DND-41 (cell line): Measurements from ENCODE around the gene GPRC5B.

Source experiments
- ATAC-seq: fragments of 200-7000 bp; cut with Tn5 transposase; 3 replicates; pipeline ENCODE4 v1.9.1; 2021; ENCODE audit warnings: low read depth; ENCODE audit not compliant: insufficient read depth
- DNase-seq: peaks from one replicate; pipeline ENCODE4 v3.0.0-alpha.2; 2020
- H2AFZ ChIP-seq: 2 replicates; pipeline ENCODE4 v1.6.0; 2012; ENCODE audit warnings: low read depth, low read length
- H3K27ac ChIP-seq: 2 replicates; pipeline ENCODE4 v1.5.1; 2012; ENCODE audit warnings: low read length, inconsistent platforms
- H3K27me3 ChIP-seq: fragments of 200-600 bp; sonication (generic); 2 replicates; pipeline ENCODE4 v1.6.0; 2012; ENCODE audit warnings: low read length, mild to moderate bottlenecking, inconsistent platforms; ENCODE audit not compliant: insufficient read depth, poor library complexity
- H3K36me3 ChIP-seq: 2 replicates; pipeline ENCODE4 v1.5.1; 2012; ENCODE audit warnings: low read length, inconsistent platforms; ENCODE audit not compliant: insufficient read depth
- H3K4me1 ChIP-seq: 2 replicates; pipeline ENCODE4 v1.5.1; 2012; ENCODE audit warnings: mild to moderate bottlenecking, low read length; ENCODE audit not compliant: insufficient read depth
- H3K4me2 ChIP-seq: 2 replicates; pipeline ENCODE4 v1.6.0; 2012; ENCODE audit warnings: mild to moderate bottlenecking, moderate library complexity, low read length, inconsistent platforms; ENCODE audit not compliant: insufficient read depth
- H3K4me3 ChIP-seq, 2 experiments: fragments of 200-600 bp in 1 of 2; shearing (Covaris generic) in 1 of 2; 2 replicates each; pipeline ENCODE4 v1.5.1; 2012 to 2016; ENCODE audit warnings: inconsistent platforms in 2 of 2, low read length in 2 of 2, mild to moderate bottlenecking in 2 of 2, low read depth in 1 of 2, moderate library complexity in 1 of 2
- H3K79me2 ChIP-seq: 2 replicates; pipeline ENCODE4 v1.6.0; 2012; ENCODE audit warnings: low read length, inconsistent platforms; ENCODE audit not compliant: insufficient read depth
- H3K9ac ChIP-seq: 2 replicates; pipeline ENCODE4 v1.6.0; 2012; ENCODE audit warnings: low read depth, mild to moderate bottlenecking, inconsistent platforms, low read length, moderate library complexity
- H3K9me3 ChIP-seq: 2 replicates; pipeline ENCODE4 v1.5.1; 2012; ENCODE audit warnings: low read length, moderate library complexity, mild to moderate bottlenecking, inconsistent platforms; ENCODE audit not compliant: insufficient read depth, severe bottlenecking
- H4K20me1 ChIP-seq: 2 replicates; pipeline ENCODE4 v1.6.0; 2012; ENCODE audit warnings: low read length; ENCODE audit not compliant: insufficient read depth
- EZH2 ChIP-seq: IDR thresholded peaks from 3 replicates; pipeline ENCODE4 v1.6.1; 2012; ENCODE audit warnings: borderline replicate concordance, low read depth, mild to moderate bottlenecking, moderate library complexity, low read length, inconsistent platforms; ENCODE audit not compliant: severe bottlenecking
- TF ChIP-seq, protein P1 (sequence below): IDR thresholded peaks from 2 replicates; pipeline ENCODE4 v1.5.1; 2012; ENCODE audit warnings: borderline replicate concordance, low read length, moderate library complexity, mild to moderate bottlenecking; ENCODE audit not compliant: poor library complexity, severe bottlenecking; ENCODE audit errors: extremely low read depth

Gene GPRC5B

DNA sequence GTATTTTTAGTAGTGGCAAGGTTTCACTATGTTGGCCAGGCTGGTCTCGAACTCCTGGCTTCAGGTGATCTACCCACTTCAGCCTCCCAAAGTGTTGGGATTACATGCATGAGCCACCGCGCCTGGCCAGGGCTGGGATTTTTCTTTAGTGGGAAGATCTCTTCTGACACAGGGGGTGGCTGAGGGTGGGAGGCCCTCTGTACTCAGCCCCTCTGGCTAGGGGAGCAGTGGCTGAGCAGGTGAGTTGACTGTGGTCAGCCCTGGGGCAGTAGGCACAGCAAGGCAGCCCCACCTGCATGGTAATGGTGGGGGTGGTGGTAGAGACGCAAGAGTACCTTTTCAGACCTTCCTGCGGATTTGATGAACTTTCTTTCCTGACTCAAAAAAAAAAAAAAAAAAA is 12.3 kb upstream of the GPRC5B start:
- H3K4me3 ChIP-seq = no peak overlapping the region
- no peak for TF ChIP-seq EZH2
- TF ChIP-seq, protein P1, sequence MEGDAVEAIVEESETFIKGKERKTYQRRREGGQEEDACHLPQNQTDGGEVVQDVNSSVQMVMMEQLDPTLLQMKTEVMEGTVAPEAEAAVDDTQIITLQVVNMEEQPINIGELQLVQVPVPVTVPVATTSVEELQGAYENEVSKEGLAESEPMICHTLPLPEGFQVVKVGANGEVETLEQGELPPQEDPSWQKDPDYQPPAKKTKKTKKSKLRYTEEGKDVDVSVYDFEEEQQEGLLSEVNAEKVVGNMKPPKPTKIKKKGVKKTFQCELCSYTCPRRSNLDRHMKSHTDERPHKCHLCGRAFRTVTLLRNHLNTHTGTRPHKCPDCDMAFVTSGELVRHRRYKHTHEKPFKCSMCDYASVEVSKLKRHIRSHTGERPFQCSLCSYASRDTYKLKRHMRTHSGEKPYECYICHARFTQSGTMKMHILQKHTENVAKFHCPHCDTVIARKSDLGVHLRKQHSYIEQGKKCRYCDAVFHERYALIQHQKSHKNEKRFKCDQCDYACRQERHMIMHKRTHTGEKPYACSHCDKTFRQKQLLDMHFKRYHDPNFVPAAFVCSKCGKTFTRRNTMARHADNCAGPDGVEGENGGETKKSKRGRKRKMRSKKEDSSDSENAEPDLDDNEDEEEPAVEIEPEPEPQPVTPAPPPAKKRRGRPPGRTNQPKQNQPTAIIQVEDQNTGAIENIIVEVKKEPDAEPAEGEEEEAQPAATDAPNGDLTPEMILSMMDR = no peak

DNA sequence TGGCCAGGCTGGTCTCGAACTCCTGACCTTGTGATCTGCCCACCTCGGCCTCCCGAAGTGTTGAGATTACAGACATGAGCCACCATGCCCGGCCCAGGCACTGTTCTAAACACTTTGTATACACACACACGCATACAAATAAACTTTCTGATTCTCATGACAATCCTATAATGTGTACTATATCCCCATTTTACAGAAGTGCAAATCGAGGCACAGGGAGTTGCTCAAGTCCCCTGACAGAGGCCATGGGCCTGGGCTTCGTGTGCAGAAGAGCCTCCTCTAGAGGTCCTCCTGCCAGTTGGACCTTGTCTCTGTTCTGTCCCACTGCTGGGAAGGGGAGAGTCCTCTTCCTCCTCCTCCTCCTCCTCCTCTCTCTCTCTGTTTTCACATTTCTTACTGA is 9.9 kb upstream of the GPRC5B start:
- Histone ChIP-seq H3K4me3 (no peak overlapping the region), H2AFZ (no peak overlapping the region), H3K36me3 (no peaks in the 10 kb centered on the region), H3K79me2 (no peaks in the 10 kb centered on the region), H3K4me1 (no peaks in the 10 kb centered on the region), H4K20me1 (no peaks in the 10 kb centered on the region; the same call in 1 of the 2 replicates), H3K27ac (no peak overlapping the region), H3K9ac (no peak overlapping the region), H3K27me3 (no peaks in the 10 kb centered on the region), H3K9me3 (no peaks in the 10 kb centered on the region), H3K4me2 (no peak overlapping the region)
- DNase-seq (no peak), ATAC-seq (no peak)
- TF ChIP-seq, protein P1 = no peak
- TF ChIP-seq EZH2 = no peak

More for the DNA sequence above, 12.3 kb upstream of the GPRC5B start:
- ATAC-seq (no peak), DNase-seq (no peak)
- Histone ChIP-seq H3K9ac (no peak overlapping the region), H3K27me3 (no peaks in the 10 kb centered on the region), H2AFZ (no peak overlapping the region), H3K36me3 (no peaks in the 10 kb centered on the region), H3K9me3 (no peaks in the 10 kb centered on the region), H3K27ac (no peak overlapping the region), H3K79me2 (no peaks in the 10 kb centered on the region), H3K4me1 (no peaks in the 10 kb centered on the region), H3K4me2 (no peak overlapping the region), H4K20me1 (no peaks in the 10 kb centered on the region; the same call in 1 of the 2 replicates)

DNA sequence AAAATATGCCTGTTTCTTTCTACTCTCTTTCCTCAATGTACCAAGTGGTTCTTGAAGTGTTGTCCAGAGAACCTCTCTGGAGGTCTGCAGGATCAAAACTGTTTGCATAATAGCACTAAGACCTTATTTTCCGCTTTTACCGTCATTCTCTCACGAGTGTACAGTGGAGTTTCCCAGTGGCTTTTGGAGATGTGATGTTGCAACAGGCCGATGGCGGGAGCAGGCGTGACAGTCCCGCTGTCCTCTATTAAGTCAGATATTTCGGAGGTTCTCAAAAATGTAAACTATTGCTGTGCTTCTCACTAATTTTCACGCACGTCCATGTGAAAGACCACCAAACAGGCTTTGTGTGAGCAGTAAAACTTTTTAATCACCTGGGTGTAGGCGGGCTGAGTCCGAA is 8.3 kb upstream of the GPRC5B start:
- H3K4me3 ChIP-seq = no peak overlapping the region
- no peak overlapping the region for H3K27ac ChIP-seq
- no peak overlapping the region for H3K4me2 ChIP-seq
- no peaks in the 10 kb centered on the region for H3K79me2 ChIP-seq
- H3K4me1 ChIP-seq = no peaks in the 10 kb centered on the region
- no peak overlapping the region for H3K9ac ChIP-seq
- no peak for TF ChIP-seq EZH2
- TF ChIP-seq, protein P1 = no peak
- H3K27me3 ChIP-seq = no peaks in the 10 kb centered on the region
- H2AFZ ChIP-seq = no peak overlapping the region
- H3K9me3 ChIP-seq = no peaks in the 10 kb centered on the region
- ATAC-seq (no peak), DNase-seq (no peak)
- no peaks in the 10 kb centered on the region for H3K36me3 ChIP-seq
- H4K20me1 ChIP-seq = no peaks in the 10 kb centered on the region

DNA sequence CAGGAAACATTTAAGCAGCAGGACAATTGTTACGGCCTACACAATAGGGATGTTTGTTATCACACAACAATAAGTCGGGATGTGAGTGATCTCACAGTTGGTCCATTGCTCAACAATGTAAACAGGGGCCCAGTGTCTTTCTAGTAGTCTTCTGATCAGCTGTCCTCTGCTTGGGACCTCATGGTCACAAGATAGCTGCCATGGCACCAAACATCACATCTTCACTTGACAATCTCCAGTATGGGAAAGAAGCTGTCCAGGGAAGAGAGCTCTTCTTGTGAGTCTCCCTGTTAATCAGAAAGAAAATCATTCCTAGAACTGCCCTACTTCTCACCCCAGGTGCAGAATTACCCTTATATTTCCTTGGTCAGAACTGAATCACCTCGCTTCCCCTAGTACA is 6.3 kb upstream of the GPRC5B start:
- DNase-seq = no peak
- Histone ChIP-seq H3K36me3 (no peaks in the 10 kb centered on the region), H3K79me2 (no peaks in the 10 kb centered on the region), H3K9ac (no peak overlapping the region), H3K9me3 (no peaks in the 10 kb centered on the region), H3K4me3 (no peak overlapping the region), H3K27ac (no peak overlapping the region), H3K4me2 (no peak overlapping the region), H2AFZ (no peak overlapping the region), H4K20me1 (no peaks in the 10 kb centered on the region), H3K27me3 (no peaks in the 10 kb centered on the region), H3K4me1 (peaks cover 7% of the 10 kb centered on the region)
- ATAC-seq = no peak
- TF ChIP-seq EZH2 = no peak
- TF ChIP-seq, protein P1 = no peak
